WTC11 (cell line): ENCODE measurements around the gene AP3D1.

Source experiments
- AFF4 ChIP-seq: sonication (generic); formaldehyde crosslinking; IDR thresholded peaks from 2 replicates; pipeline ENCODE4 v1.8.1; 2023; ENCODE audit warnings: mild to moderate bottlenecking, missing genetic modification reagents, borderline replicate concordance
- CREB1 ChIP-seq: sonication (generic); formaldehyde crosslinking; IDR thresholded peaks from 2 replicates; pipeline ENCODE4 v1.8.0; 2023; ENCODE audit warnings: mild to moderate bottlenecking, missing genetic modification reagents
- CTCF ChIP-seq: fragments of 200-600 bp; IDR thresholded peaks from 2 replicates; pipeline ENCODE4 v1.8.0; 2022; ENCODE audit warnings: antibody characterized with exemption
- FOXK1 ChIP-seq: sonication (generic); formaldehyde crosslinking; IDR thresholded peaks from 2 replicates; pipeline ENCODE4 v1.8.0; 2022; ENCODE audit warnings: mild to moderate bottlenecking, moderate library complexity, missing genetic modification reagents
- PRDM15 ChIP-seq: sonication (generic); formaldehyde crosslinking; IDR thresholded peaks from 2 replicates; pipeline ENCODE4 v1.8.0; 2022; ENCODE audit warnings: missing genetic modification reagents

GRCh38 chr19:2160379-2160778 lies 9.0 kb upstream of the AP3D1 start:
- TF ChIP-seq PRDM15 (CRISPR knock-in tag) (no peak), AFF4 (CRISPR knock-in tag) (no peak), FOXK1 (CRISPR knock-in tag) (no peak), CREB1 (CRISPR knock-in tag) (no peak), CTCF (no peak)
